ENCODE data around the gene NFIC.
"Not testable (repeated sequence)": the region's sequence is repeated elsewhere in the genome, so short reads cannot be mapped to it uniquely, and the experiment has no call there.

Gene NFIC

DNA sequence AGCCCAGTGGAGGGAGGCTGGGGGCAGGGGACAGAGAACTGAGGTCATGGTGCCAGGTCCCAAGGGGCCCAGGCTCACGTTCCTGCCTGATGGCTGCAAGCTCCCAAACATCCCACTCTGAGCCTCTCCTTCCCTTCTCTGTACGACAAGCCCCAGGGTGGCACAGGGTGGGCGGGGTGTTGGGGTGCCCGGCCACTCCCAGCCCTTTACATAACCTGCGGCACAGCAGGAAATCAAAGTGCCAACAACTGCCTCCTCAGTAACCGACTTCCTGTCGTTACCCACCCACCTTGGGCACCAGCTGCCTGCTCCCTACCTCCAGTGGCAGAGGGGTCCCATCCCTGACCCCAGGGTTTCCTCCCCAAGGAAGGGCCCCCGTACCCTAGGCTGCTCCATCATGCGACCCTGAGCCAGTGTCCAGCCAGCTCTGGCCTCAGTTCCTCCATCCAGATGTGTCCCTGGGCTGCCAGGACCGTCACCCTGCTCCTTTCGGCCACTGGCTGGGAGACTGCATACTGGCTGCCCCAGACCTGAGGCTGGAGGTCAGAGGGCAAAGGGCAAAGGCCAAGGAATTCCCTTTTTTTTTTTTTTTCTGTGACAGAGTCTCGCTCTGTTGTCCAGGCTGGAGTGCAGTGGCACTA is 27.7 kb upstream of the NFIC start:
- no peak for DNase-seq (ENCODE audit: low spot score)

DNA sequence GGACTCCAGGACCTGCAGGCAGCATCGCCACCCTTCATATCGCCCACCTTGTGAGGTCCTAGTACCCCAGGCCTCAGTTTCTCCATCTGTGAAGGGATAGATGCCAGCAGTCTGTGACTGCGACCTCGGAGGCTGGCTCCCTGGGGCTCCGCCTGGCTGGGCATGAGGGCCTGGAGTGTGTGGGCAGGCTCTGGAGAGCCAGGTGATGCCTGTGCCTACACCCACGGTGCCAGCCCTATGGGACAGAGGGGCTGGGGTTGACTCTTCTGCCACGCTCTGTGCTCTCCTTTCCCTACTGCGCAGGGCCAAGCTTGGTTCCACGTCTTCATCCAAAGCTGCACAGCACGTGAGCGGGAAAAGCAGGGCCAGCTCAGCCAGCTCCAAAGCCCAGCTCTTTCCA is 26.0 kb upstream of the NFIC start:
- no peak for DNase-seq (ENCODE audit: low spot score)

DNA sequence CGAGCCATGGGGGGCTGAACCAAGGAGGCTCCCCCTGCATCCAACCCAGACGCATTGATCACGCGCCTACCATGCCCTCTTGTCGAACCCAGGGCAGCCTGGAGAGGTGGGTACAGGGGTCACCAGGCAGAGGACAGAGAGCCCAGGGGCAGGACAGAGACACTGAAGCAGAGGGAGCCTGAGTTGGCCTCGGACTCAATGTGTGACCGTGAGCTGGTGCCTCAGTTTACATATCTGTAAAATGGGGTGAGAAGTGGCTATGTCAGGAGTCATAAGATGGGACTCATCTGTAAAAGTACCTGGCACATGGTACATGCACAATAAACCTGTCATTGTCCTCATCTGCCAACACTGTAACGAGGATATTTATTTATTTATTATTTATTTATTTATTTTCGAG is 24.1 kb upstream of the NFIC start:
- DNase-seq (ENCODE audit: low spot score) = no peak

DNA sequence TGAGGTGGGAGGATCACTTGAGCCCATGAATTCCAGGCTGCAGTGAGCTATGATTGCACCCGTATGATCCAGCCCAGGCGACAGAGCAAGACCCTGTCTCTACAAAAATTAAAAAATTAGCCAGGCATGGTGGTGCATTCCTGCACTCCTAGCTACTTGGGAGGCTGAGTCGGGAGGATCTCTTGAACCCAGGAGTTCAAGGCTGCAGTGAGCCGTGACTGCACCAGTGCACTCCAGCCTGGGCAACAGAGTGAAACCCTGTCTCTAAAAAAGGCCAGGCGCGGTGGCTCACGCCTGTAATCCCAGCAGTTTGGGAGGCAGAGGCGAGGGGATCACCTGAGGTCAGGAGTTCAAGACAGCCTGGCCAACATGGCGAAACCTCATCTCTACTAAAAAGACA is 23.4 kb upstream of the NFIC start:
- not testable (repeated sequence) for DNase-seq (ENCODE audit: low spot score)

DNA sequence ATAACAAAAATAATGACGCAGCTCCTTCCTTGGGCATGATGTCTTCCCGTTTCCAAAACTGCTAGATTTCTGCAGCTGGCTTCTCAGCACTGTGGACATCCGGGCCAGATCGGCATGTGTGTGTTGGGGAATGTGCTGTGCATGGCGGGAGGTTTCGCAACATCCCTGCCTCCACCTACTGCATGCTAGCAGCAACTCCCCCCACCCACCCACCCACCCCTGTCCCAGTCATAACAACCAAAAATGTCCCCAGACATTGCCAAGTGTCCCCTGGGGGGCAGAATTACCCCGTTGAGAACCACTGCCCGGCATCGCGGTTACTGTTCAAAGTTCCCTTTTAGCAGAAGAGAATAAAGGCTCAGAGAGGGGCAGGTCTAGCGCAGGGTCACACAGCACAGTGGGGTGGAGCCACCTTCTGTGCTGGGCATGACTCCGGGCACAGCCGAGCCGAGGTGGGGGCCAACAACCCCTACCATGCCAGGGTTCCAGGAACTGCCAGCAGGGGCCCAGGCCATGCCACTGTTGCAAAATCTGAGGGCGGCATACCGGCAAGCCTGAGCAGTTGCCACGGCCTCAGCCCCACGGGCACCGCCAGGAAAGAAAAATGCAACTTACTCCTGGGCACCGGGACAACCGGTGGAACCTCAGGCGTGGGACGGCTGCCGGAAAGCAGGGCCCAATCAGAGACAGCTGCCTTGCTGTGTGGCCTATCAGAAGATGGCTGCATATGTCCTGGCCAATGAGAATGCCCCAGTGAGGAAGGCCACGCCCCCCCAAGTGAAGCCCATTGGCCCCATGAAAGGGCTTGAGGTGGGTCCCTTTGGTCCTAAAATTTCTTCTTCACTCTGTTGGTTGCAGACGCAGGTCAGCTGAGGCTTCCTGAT is 22.5 kb upstream of the NFIC start:
- no peak for DNase-seq (ENCODE audit: low spot score)

DNA sequence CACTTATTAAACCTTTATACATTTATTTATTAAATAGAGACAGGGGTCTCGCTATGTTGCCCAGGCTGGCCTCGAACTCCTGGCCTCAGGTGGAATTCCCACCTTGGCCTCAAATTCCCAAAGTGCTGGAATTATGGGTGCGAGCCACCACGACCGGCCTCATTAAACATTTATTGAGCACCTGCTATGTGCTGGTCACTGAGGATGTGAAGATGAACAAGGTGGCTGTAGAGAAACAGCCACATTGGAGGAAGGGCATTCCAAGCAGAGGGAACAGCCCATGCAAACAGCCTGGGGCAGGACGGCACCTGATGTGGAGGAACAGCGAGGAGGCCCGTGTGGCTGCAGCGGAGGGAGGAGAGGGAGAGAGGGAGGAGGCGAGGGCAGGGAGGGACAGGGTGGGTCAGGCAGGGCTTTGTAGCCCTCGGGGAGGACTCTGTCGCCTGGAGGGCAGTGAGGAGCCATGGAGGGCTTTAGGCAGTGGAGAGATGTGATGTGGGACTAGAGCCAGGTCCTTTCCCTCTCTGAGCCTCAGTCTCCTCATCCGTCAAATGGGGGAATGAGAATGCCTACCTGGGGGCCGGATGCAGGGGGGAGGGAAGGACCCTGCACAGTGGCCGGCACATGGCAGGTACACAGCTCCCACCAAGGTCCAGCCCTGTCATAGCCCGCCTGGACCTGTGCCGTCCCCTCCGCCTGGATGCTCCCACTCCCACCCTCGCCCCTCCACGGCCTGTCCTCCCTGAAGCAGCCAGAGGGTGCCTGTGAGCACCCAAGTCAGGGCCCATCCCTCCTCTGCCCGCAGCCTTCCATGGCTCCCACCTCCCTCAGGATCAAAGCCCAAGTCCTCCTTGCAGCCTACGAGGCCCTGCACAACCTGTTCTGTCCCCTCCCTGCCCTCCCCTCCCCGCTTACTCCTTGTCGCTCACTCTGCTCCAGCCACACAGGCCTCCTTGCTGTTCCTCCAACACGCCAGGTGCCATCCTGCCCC is 21.5 kb upstream of the NFIC start:
- no peak for DNase-seq (ENCODE audit: low spot score)

DNA sequence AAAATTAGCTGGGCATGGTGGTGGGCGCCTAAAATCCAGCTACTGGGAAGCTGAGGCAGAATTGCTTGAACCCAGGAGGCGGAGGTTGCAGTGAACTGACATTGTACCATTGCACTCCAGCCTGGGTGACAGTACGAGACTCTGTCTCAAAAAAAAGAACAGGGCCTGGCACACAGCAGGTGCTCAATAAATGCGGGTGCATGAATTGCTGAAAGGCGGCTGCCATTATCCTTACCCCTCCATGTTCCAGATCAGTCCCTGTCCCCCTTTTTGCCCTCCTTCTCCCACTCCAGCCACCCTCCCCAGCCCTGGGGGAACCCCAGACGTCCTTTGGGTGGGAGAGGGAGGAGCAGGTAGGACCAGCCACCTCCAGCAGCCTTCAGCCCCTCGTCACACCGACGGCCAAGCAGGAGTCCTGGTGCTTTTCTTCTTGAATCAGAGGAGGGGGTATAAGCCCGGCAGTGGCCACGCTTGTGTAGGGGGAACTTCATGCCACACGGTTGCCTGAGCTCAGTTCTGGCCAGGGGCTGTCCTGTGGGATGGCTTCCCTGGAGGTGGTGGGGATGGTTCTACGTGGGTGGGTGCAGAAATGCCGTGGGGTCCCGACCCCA is 20.4 kb upstream of the NFIC start:
- no peak for DNase-seq (ENCODE audit: low spot score)

DNA sequence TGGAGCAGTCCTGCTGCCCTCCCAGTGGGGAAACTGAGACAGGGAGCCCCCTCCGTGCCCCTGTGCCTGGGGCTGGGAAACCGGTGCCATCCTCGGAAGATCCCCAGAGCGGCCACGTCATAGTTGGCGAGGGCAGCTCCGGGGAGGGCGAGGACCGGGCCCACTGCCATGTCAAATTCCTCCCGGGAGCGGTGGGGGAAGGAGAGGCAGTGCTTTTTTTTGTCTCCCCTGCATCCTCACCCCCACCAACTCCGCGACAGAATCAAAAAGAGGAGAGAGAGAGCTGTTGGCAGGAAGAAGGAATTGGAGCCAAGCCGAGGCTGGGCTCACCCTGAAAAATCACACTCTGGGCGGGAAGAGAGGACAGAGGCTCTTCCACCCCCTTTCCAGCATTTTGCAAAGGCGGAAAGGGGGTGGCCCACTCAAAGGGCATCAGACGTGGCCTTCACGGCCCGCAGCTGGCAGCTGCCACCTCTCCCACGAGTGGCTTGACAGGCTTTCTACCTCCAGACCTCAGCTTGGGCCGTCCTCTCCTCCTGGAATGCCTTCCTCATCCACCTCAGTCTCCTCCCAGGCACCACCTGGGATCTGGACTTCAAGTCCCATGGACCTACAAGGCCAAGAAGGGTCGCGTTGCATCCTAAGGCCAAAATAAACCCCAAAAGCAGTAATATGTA is 19.6 kb upstream of the NFIC start:
- DNase-seq (ENCODE audit: low spot score) = no peak

DNA sequence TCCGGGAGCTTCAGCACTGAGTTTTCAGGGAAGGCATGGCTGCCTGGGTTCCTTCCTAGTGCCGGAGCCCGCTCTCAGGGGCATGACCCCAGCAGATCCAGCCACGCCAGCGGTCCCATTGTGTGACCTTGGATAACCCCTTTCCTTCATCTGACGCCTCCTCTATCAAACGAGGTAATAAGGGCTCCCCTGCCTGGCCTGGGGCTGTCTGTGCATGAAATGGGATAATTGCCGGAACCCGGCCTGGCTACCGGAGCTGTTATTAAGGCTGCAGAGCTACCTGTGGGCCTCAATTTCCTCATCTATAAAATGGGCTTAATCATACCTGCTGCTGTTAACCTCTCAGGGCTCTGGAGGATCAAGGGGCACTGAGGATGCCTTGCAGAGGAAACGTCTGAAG is 18.3 kb upstream of the NFIC start:
- DNase-seq (ENCODE audit: low spot score) = no peak

DNA sequence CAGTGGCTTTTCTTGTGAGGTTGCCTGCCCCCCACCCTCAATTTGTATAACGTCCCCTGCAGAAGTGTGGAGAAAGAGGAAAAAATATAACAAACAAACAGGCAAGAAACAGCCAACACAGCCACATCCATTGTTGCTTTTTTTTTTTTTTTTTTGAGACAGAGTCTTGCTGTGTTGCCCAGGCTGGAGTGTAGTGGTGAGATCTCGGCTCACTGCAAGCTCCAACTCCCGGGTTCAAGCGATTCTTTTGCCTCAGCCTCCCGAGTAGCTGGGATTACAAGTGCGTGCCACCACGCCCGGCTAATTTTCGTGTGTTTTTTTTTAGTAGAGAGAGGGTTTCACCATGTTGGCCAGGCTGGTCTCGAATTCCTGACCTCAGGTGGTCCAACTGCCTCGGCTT is 17.9 kb upstream of the NFIC start:
- DNase-seq (ENCODE audit: low spot score) = not testable (repeated sequence)

DNA sequence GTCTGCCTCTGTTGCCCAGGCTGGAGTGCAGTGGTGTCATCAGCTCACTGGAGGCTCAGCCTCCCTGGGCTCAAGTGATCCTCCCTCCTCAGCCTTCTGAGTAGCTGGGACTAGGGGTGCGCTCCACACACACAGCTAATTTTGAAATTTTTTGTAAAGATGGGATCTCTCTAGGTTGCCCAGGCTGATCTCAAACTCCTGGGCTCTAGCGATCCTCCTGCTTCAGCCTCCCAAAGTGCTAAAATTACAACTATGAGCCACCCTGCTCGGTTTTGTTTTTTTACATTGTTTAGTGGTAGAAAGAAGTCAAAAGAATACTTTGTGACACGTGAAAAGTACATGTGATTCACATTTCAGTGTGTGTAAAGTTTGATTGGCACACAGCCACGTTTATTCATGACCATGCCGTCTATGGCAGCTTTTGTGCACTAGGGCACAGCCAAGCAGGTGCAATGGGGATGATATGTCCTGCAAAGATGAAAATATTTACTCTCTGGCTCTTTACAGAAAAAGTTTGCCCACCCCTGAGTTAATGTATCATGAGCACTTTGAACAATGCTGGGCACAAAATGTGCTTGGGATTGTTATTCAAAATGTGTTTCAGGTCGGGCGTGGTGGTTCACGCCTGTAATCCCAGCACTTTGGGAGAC is 16.2 kb upstream of the NFIC start:
- no peak for DNase-seq (ENCODE audit: low spot score)

DNA sequence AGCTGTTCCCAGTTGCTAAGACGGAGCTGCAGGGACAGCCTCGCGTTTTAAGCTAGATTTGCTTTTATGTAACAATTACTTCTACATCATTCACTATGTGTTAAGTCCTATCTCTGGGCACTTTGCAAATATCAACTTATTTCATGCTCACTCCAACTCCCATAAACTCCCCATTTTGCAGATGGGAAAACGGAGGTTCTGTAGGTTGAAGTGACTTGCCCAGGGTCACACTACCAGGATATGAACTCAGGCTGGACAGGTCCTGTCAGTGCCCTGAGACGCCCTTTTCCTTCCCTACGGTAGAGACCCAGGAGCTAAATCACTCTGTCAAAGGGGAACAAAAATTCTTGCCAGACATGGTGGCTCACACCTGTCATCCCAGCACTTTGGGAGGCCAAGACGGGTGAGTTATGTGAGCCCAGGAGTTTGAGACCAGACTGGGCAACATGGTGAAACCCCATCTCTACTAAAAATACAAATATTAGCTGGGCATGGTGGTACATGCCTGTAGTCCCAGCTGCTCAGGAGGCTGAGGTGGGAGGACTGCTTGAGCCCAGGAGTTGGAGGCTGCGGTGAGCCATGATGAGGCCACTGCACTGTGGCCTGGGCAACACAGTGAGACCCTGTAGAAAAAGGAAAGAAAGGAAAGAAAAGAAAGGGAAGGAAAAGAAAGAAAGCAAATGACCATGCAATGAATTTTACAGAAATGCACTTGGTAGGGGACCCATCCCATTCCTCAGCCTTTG is 14.5 kb upstream of the NFIC start:
- no peak for DNase-seq (ENCODE audit: low spot score)

DNA sequence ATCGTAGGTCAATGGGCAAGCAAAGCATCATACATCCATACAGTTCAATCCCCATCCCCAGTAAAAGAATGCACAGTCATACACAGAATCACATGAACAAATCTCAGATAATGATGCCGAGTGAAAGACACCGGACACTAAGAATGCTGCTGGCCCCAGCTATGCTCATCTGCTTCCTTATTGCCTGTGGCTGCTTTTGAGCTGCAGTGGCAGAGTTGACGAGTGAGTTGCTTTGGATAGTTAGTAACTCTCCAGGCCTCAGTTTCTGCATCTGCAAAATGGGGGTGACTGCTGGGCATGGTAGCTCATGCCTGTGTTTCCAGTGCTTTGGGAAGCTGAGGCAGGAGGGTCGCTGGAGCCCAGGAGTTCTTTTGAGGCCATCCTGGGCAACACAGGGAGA is 12.9 kb upstream of the NFIC start:
- DNase-seq (ENCODE audit: low spot score) = no peak

DNA sequence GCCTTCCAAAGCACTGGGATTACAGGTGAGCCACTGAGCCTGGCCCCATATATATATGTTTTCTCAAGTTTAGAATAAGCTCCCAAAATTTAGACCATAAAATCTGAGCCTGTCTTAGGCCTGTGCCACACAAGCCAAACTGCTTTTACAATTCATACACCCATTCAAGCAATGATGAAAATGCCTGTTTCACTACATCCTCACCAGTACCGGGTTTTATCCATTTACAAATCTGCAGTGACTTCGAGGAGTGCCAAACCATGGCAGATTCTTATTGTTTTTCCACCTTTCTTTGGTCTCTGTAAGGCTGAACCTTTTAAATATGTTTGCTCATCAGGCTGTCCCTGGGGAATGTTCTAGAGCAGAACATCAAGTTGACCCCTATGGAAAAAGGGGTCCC is 9.6 kb upstream of the NFIC start:
- DNase-seq (ENCODE audit: low spot score) = no peak

DNA sequence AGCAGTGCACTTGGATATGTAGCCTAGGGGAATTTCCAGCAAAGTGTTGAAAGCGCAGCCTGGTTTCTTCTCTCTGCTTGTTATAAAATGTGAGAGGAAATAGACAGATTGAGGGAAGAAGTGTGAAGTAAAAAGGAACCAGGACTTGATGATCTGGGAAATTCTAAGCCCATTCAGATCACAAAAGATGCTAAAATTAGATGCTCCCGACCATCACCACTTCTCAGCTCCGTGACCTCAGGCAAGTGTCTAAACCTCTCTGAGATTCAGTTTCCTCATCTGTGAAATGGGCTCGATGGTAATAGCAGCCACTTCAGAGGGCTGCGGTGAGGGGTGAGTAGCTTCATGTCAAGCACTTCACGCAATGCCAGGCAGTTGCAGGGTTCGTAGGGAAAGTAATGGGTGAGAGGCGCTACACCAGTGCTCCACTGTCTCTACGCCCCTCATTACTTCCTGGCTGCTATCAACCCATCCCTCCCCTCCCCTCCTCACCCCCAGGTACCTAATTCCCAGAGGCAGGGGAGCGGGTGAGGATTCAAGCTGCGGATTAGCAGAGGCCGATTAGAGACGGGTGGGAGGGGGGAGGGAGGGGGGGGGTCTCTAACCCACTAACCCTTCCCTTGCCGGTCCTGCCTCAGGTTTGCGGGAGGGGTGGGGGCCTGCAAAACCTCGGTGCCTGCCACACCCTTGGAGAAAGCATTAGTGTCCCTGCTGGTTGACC is 9.0 kb upstream of the NFIC start:
- no peak for DNase-seq (ENCODE audit: low spot score)

DNA sequence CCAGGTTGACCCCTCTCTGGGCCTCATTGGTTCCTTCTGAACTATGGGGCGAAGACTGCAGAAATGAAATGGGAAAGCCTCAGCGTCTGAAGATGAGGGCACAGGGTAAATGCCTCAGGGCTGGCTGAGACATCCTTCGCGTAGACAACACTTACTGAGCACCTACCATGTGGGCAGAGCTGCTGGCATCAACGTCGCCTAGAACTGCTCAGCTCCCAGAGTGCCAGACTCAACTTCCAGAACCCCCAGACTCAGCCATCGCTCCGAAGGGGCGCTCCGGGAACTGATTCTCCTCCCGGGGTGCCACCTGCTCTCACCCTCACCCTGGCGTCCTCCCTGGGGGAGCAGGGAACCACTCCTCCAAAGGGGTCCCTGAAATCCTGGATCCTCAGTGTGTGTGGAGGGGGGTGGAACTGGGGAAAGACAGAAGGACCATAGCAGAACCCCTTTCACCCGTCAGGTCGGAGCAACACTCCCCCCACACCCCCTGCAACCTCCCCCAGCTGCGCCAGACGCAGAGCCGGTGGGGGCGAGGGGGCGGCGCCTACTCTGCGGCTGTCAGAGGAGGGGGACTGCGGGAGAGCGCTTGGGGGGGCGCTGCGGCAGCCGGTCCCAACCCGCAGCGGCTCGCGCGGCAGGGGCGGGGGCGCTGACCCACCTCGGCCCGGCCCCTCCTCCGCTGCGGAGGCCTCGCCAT is 8.2 kb upstream of the NFIC start:
- DNase-seq (ENCODE audit: low spot score) = no peak

DNA sequence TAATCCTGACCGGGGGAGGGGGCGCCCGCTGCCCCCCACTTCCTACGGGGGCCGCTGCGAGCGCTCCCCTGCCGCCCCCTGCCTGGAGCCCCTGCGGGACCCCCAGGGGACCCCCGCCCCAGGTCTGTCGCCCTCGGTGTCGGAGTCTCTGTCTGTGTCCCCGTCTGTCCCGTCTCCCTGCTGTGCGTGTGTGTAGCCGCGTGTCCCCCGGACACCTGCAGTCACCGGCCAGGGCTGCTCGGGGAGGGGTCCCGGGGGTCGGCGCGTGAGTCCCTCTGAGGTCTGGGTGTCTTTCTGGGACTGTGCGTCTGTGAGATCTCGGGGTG is 7.7 kb upstream of the NFIC start:
- no peak for DNase-seq (ENCODE audit: low spot score)

DNA sequence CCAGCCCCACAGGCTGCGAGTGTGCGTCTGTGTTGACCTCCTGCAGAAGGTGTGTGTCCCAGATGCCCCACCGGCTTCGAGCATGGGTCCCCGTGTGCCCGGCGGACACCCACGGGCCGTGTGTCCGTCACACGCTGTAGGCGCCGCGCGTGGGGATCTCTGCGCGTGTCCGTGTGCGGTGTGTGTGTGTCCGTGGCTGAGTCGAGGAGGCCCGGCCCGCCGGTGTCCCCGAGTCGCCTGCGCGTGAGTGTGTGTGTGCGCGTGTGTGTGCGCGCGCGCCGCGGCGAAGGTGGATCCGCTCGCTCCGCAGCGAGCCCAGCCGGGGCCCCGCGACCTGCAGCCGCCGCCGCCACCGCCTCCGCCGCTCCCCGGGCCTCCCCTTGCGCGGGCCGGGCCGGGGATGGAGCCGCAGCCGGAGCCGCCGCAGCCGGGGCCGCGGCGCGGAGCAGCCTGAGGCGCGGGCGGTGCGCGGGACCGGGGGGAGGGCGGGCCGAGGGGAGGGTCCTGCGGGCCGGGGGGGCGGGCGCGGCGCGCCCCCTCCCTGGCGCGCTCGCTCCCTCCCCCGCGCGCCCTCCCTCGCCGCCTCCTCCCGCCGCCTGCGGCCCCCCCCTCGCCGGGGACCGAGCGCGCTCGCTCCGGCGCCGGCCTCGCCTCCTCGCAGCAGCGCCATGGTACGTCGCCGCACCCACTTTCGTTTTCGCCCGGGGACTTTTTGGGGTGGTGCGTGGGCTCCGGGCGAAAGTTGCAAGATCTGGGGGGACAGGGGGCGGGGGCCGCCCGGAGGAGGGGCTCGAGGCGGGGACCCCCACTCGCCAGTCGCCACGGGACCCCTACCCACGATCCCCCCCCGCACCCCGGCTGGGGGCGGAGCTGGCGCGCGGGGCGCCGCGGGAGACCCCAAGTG is 7.1 kb upstream of the NFIC start:
- no peak for DNase-seq (ENCODE audit: low spot score)
